NB4 (cell line): ENCODE results near the gene FEM1B.

Source experiments
- MYC ChIP-seq: IDR thresholded peaks from 2 replicates; pipeline ENCODE4 v1.6.1; 2011; ENCODE audit warnings: low read depth, low read length
- POLR2A ChIP-seq: IDR thresholded peaks from 2 replicates; pipeline ENCODE4 v1.6.1; 2011; ENCODE audit warnings: mild to moderate bottlenecking; ENCODE audit not compliant: insufficient read length; ENCODE audit errors: extremely low read depth
- TF ChIP-seq, protein P1 (sequence below): IDR thresholded peaks from one replicate; pipeline ENCODE4 v1.5.1; 2012; ENCODE audit warnings: low read depth, low read length
- TF ChIP-seq, protein P2 (sequence below): IDR thresholded peaks from 2 replicates; pipeline ENCODE4 v1.6.1; 2011; ENCODE audit warnings: low read depth, low read length

DNA sequence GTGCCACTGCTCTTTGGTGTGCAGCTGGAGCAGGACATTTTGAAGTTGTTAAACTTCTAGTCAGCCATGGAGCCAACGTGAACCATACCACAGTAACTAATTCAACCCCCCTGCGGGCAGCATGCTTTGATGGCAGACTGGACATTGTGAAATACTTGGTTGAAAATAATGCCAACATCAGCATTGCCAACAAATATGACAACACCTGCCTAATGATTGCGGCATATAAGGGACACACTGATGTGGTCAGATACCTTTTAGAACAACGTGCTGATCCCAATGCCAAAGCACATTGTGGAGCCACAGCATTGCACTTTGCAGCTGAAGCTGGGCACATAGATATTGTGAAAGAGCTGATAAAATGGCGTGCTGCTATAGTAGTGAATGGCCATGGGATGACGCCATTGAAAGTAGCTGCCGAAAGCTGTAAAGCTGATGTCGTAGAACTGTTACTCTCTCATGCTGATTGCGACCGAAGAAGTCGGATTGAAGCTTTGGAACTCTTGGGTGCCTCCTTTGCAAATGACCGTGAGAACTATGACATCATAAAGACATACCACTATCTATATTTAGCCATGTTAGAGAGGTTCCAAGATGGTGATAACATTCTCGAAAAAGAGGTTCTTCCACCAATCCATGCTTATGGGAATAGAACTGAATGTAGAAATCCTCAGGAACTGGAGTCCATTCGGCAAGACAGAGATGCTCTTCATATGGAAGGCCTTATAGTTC is 12.2 kb downstream of the FEM1B start:
- TF ChIP-seq, protein P1, sequence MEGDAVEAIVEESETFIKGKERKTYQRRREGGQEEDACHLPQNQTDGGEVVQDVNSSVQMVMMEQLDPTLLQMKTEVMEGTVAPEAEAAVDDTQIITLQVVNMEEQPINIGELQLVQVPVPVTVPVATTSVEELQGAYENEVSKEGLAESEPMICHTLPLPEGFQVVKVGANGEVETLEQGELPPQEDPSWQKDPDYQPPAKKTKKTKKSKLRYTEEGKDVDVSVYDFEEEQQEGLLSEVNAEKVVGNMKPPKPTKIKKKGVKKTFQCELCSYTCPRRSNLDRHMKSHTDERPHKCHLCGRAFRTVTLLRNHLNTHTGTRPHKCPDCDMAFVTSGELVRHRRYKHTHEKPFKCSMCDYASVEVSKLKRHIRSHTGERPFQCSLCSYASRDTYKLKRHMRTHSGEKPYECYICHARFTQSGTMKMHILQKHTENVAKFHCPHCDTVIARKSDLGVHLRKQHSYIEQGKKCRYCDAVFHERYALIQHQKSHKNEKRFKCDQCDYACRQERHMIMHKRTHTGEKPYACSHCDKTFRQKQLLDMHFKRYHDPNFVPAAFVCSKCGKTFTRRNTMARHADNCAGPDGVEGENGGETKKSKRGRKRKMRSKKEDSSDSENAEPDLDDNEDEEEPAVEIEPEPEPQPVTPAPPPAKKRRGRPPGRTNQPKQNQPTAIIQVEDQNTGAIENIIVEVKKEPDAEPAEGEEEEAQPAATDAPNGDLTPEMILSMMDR, result no peak
- TF ChIP-seq POLR2A (no peak), MYC (no peak)
- TF ChIP-seq, protein P2, sequence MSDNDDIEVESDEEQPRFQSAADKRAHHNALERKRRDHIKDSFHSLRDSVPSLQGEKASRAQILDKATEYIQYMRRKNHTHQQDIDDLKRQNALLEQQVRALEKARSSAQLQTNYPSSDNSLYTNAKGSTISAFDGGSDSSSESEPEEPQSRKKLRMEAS, result no peak
